HEK293 (cell line): ENCODE measurements around the gene SYNJ2.

Experiments
- KLF1 ChIP-seq: fragments of 450-650 bp; formaldehyde crosslinking; IDR thresholded peaks from 2 replicates; pipeline ENCODE4 v1.5.1; 2016; ENCODE audit warnings: missing biosample characterization, missing genetic modification characterization
- ZNF114 ChIP-seq: fragments of 450-650 bp; formaldehyde crosslinking; IDR thresholded peaks from 2 replicates; pipeline ENCODE4 v1.5.0; 2017; ENCODE audit warnings: missing biosample characterization, missing genetic modification characterization
- ZNF16 ChIP-seq: fragments of 450-650 bp; formaldehyde crosslinking; IDR thresholded peaks from 2 replicates; pipeline ENCODE4 v1.5.1; 2016; ENCODE audit warnings: low read depth, missing biosample characterization, missing genetic modification characterization
- ZNF302 ChIP-seq: fragments of 450-650 bp; formaldehyde crosslinking; IDR thresholded peaks from 2 replicates; pipeline ENCODE4 v1.5.1; 2016; ENCODE audit warnings: missing biosample characterization, missing genetic modification characterization, low read depth
- ZNF311 ChIP-seq: fragments of 450-650 bp; formaldehyde crosslinking; IDR thresholded peaks from 2 replicates; pipeline ENCODE4 v1.5.1; 2017; ENCODE audit warnings: missing biosample characterization, missing genetic modification characterization, borderline replicate concordance
- ZNF366 ChIP-seq: fragments of 450-650 bp; formaldehyde crosslinking; conservative IDR thresholded peaks from 2 replicates; pipeline ENCODE4 v1.5.1; 2016; ENCODE audit warnings: missing biosample characterization, missing genetic modification characterization
- ZNF514 ChIP-seq: fragments of 450-650 bp; formaldehyde crosslinking; IDR thresholded peaks from 2 replicates; pipeline ENCODE4 v1.5.1; 2016; ENCODE audit warnings: missing biosample characterization, missing genetic modification characterization
- TF ChIP-seq, protein P1 (sequence below): fragments of 450-650 bp; formaldehyde crosslinking; IDR thresholded peaks from 2 replicates; pipeline ENCODE4 v1.5.1; 2016; ENCODE audit warnings: missing biosample characterization, missing genetic modification characterization, low read depth

DNA sequence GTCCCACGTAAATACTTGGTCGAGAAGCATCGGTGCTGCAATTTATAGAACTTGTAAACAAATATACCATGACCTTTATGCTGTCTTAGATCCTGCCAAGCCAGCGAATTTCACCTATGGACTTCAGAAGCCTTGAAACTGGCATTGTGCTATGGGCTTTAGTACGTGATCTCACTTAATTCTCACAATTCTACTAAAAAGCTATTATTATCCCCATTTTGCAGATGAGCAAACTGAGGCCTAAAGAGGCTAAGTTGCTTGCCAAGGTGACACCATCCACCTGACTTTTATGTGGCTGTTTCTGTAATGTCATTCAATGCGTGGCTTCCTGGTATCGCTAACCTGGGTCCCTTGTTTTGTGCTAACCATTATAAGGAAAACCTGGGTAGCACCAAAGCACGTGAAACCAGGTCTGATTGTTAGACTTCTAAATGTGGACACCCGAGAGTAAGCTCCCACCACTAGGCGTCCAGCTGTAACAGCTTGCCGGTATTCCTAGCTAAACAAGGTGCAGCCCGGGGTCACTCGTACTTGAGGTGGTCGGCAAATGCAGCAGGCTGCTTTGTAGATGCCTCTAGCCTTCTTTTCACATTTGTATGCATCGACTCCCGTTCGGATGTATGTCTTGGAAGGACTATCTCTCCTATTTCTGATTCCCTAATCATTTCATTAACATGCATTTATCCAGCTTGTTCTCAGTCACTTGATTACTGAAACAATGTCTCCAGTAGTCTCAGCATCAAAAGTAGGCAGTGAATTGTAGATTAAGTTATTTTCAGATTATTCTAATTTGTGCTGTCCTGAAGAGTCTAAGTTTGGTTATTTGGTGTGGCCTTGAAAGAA, 1.1 kb downstream of the SYNJ2 start:
- TF ChIP-seq KLF1 (tag by site-specific recombination) = no peak
- no peak for TF ChIP-seq ZNF366 (tag by site-specific recombination)
- TF ChIP-seq, protein P1, sequence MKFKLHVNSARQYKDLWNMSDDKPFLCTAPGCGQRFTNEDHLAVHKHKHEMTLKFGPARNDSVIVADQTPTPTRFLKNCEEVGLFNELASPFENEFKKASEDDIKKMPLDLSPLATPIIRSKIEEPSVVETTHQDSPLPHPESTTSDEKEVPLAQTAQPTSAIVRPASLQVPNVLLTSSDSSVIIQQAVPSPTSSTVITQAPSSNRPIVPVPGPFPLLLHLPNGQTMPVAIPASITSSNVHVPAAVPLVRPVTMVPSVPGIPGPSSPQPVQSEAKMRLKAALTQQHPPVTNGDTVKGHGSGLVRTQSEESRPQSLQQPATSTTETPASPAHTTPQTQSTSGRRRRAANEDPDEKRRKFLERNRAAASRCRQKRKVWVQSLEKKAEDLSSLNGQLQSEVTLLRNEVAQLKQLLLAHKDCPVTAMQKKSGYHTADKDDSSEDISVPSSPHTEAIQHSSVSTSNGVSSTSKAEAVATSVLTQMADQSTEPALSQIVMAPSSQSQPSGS = no peak
- no peak for TF ChIP-seq ZNF114
- TF ChIP-seq ZNF16 (tag by site-specific recombination) = no peak
- no peak for TF ChIP-seq ZNF514 (tag by site-specific recombination)
- TF ChIP-seq ZNF311 (tag by site-specific recombination) = no peak
- TF ChIP-seq ZNF302 (tag by site-specific recombination) = no peak
